ENCODE data around the gene ALG3.
A peak's percentile ranks its signal among the peaks of the same experiment; 100 is the strongest.

The ALG3 gene

DNA sequence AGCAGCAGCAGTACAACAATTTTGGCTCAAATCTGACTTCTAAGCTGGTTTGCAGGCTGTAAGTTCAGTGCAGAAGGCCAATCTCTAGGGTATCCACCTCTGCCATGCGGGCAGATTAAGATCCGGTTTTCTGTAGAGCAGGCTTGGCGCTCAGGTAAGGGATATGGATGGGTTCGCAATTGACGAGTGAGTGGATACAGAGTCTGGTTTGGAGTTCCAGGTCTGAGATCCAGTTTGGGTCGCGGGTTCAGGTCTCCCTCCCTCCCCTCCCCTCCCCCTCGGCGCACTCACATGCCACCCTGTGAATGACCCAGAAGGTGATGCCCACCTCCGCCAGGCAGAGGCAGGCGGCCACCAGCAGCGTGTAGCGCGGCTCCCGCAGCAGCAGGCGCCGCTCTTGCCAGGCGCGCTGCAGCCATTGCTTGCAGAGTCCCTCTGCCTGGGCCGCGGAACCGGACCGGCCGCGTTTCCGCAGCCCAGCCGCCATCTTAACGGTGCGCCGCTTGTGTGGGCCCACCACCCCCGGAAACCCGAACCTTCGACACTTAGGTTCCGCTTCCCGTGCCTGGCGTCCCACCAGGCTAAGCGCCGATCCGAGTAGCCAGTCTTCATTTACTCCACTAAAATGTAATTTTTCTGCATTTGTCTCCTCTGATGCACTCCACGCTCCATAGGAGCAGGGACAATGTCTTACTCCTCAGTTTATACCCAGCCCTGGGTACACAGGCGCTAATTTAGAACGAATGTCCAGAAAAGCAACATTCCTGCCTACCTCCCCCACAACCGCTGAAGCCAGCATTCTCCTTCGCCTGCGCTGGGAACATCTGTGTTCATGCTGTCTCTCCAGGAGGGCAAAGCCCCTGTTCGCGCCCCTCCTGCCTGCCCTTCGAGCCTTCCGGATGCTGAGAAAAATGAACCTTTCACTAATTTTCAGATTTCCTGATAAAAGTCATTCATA, at the start of gene ALG3:
ALG3 (minus strand) TSS at position 509 of the 958 bp plus-strand sequence; CDS start at position 487, 22 bp downstream.
- Histone ChIP-seq H3K9me3 (no peaks in the 10 kb centered on the region), H3K4me3 (peak within 1 kb of the TSS; percentile 70 to 71), H3K4me1 (peaks cover 0 to 21% (median 17%) of the 10 kb centered on the region in 4 donors), H3K27me3 (no peaks in the 10 kb centered on the region), H3K27ac (peak within 1 kb of the TSS; percentile 67 to 82), H3K36me3 (peaks cover 17 to 21% (median 20%) of the 10 kb centered on the region in 3 donors)
- DNase-seq: peak; percentile 74 to 88
- intact Hi-C loops (cut with DNase I; ENCODE audit: low total_unique reads): loop anchor here (2.0 to 10.0 kb wide), 3 partner anchors 61 to 234 kb away; partner anchors contain the start of genes ABCC5, ABCF3 and AP2M1
- TF ChIP-seq, protein P1, sequence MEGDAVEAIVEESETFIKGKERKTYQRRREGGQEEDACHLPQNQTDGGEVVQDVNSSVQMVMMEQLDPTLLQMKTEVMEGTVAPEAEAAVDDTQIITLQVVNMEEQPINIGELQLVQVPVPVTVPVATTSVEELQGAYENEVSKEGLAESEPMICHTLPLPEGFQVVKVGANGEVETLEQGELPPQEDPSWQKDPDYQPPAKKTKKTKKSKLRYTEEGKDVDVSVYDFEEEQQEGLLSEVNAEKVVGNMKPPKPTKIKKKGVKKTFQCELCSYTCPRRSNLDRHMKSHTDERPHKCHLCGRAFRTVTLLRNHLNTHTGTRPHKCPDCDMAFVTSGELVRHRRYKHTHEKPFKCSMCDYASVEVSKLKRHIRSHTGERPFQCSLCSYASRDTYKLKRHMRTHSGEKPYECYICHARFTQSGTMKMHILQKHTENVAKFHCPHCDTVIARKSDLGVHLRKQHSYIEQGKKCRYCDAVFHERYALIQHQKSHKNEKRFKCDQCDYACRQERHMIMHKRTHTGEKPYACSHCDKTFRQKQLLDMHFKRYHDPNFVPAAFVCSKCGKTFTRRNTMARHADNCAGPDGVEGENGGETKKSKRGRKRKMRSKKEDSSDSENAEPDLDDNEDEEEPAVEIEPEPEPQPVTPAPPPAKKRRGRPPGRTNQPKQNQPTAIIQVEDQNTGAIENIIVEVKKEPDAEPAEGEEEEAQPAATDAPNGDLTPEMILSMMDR (IDR thresholded peaks at IDR 0.05): no peak

DNA sequence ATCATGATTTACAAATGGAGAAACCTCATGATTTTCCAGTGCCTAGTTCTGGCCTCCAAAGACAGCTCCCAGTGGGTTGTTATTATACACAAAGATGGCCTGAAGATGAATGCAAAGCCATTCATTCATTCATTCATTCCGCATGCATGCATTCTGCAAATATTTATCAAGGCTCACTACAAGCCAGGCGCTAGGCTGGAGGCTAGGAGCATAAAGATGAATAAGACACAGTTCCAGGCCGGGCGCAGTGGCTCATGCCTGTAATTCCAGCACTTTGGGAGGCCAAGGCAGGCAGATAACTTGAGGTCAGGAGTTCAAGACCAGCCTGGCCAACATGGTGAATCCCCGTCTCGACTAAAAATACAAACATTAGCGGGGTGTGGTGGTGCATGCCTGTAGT, 47.9 kb upstream of the ALG3 start:
- Histone ChIP-seq H3K27me3 (no peaks in the 10 kb centered on the region), H3K9me3 (no peaks in the 10 kb centered on the region), H3K36me3 (peaks cover 4 to 15% (median 10%) of the 10 kb centered on the region in 3 donors), H3K4me3 (no peak overlapping the region), H3K4me1 (peaks cover 0 to 23% (median 18%) of the 10 kb centered on the region in 4 donors), H3K27ac (no peak overlapping the region)
- DNase-seq: no peak
- intact Hi-C loops (cut with DNase I; ENCODE audit: low total_unique reads): loop anchor here (5.0 kb wide), 1 partner anchor 159 kb away; the partner anchor contains the start of gene EIF2B5
- TF ChIP-seq, protein P1 (IDR thresholded peaks at IDR 0.05): no peak

DNA sequence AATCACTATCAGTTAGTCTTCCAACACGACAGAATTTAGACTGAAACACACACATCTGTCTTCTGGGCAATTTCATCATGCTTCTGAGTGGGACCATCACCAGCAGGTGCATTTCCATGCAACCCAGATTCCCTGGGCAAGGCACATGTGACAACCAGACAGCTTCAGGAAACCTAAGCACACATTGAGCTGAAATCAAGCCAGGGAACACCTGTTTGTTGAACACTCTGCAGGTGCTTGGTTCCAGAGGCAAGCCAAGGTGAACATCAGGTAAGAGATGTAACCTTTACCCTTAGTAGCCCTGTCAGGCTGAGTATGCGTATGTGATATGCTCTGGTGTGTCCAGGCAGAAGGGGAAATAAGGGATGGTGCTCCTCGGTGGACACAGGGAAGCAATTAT, 47.0 kb upstream of the ALG3 start:
- no peaks in the 10 kb centered on the region for H3K9me3 ChIP-seq
- intact Hi-C loops (cut with DNase I; ENCODE audit: low total_unique reads): loop anchor here (5.0 kb wide), 1 partner anchor 158 kb away; the partner anchor contains the start of gene EIF2B5
- TF ChIP-seq, protein P1 (IDR thresholded peaks at IDR 0.05): no peak
- H3K27me3 ChIP-seq: peaks cover 0 to 8% of the 10 kb centered on the region in 2 donors
- H3K4me1 ChIP-seq: peaks cover 0 to 19% (median 16%) of the 10 kb centered on the region in 4 donors
- no peak overlapping the region for H3K27ac ChIP-seq
- H3K36me3 ChIP-seq: peaks cover 0 to 6% (median 4%) of the 10 kb centered on the region in 3 donors
- no peak overlapping the region for H3K4me3 ChIP-seq
- DNase-seq: no peak

DNA sequence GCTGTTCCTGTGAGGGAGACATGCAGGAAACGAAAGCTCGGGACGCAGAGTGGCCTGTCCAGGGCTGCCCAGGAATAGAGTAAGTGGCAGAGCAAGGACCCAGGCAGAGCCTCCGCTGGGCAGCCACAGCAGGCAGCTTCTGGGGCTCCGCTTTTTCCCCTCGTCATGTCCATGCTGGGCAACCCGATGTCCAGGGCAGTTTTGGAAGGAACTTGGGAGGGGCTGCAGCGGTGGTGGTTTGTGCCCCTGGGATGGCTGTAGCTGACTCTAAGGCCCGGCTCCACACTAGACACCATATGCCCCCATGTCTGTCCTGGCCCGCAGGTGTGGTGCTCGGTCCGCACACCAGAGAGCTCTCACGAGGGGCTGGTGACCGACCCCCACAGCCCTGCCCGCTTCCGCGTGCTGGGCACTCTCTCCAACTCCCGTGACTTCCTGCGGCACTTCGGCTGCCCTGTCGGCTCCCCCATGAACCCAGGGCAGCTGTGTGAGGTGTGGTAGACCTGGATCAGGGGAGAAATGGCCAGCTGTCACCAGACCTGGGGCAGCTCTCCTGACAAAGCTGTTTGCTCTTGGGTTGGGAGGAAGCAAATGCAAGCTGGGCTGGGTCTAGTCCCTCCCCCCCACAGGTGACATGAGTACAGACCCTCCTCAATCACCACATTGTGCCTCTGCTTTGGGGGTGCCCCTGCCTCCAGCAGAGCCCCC, 43.1 kb upstream of the ALG3 start:
- DNase-seq: no peak
- Histone ChIP-seq H3K27ac (no peak overlapping the region), H3K27me3 (peaks cover 0 to 20% of the 10 kb centered on the region in 2 donors), H3K4me1 (no peaks in the 10 kb centered on the region), H3K4me3 (no peak overlapping the region), H3K9me3 (no peaks in the 10 kb centered on the region), H3K36me3 (no peaks in the 10 kb centered on the region)
- TF ChIP-seq, protein P1 (IDR thresholded peaks at IDR 0.05): no peak
- intact Hi-C loops (cut with DNase I; ENCODE audit: low total_unique reads): no loop called here

DNA sequence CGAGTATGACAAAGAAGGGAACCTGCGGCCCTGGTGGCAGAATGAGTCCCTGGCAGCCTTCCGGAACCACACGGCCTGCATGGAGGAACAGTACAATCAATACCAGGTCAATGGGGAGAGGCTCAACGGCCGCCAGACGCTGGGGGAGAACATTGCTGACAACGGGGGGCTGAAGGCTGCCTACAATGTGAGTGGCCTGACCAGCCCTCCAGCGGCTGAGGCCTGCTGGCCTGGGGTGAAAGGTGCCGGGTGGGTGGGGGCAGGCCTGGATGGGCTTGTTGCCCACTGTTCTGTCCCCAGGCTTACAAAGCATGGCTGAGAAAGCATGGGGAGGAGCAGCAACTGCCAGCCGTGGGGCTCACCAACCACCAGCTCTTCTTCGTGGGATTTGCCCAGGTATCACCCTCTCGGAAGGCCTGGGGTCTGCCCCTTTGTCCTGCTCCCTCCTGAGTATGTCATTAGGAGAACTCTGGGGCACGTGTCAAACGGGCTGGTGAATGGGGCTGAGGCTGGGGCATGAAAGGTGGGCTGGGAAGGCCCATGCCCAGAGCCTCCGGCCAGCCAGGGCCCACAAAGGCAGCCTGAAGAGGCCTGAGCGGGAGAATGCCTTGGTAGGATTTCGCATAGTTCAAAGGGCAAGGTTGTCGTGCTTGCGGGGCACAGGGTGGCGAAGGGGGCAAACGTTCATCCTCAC, 42.4 kb upstream of the ALG3 start:
- Histone ChIP-seq H3K27me3 (peaks cover 0 to 24% of the 10 kb centered on the region in 2 donors), H3K4me1 (no peaks in the 10 kb centered on the region), H3K36me3 (no peaks in the 10 kb centered on the region), H3K27ac (no peak overlapping the region), H3K9me3 (no peaks in the 10 kb centered on the region), H3K4me3 (no peak overlapping the region)
- no peak for DNase-seq
- intact Hi-C loops (cut with DNase I; ENCODE audit: low total_unique reads): no loop called here
- TF ChIP-seq, protein P1 (IDR thresholded peaks at IDR 0.05): no peak

All from tibial artery (tissue), 4 donors.